NB4 (cell line): ENCODE results near the gene C4B.
A peak's percentile ranks its signal among the peaks of the same experiment; 100 is the strongest.

Experiments
- DNase-seq: peaks from one replicate; pipeline ENCODE4 v3.0.0; 2010; ENCODE audit warnings: low read depth
- H3K4me3 ChIP-seq: one replicate; pipeline ENCODE4 v1.5.1; 2011; ENCODE audit warnings: mild to moderate bottlenecking, low read depth, low read length, moderate library complexity
- MYC ChIP-seq: IDR thresholded peaks from 2 replicates; pipeline ENCODE4 v1.6.1; 2011; ENCODE audit warnings: low read depth, low read length
- POLR2A ChIP-seq: IDR thresholded peaks from 2 replicates; pipeline ENCODE4 v1.6.1; 2011; ENCODE audit warnings: mild to moderate bottlenecking; ENCODE audit not compliant: insufficient read length; ENCODE audit errors: extremely low read depth
- TF ChIP-seq, protein P1 (sequence below): IDR thresholded peaks from one replicate; pipeline ENCODE4 v1.5.1; 2012; ENCODE audit warnings: low read depth, low read length
- TF ChIP-seq, protein P2 (sequence below): IDR thresholded peaks from 2 replicates; pipeline ENCODE4 v1.6.1; 2011; ENCODE audit warnings: low read depth, low read length

C4B gene

DNA sequence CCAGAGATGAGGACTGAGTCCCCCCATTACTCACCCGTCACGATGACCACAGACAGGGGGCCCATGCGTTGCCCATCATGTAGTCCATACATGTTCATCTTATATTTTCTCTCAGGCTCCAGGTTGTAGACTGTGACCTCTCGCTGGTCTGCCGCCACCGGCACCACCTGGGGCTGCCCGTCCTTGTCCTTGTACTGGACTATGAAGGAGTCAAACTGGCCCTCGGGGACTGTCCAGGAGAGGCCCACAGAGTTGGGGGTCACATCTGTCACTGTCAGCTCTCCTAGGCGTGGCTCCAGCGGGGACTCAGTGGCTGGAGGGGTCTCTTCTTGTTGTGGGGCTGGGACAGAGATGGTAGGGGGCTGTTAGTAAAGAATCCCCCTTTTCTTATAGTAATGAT lies 59.0 kb downstream of the C4B start:
- no peak for TF ChIP-seq MYC
- no peak for TF ChIP-seq POLR2A
- TF ChIP-seq, protein P1, sequence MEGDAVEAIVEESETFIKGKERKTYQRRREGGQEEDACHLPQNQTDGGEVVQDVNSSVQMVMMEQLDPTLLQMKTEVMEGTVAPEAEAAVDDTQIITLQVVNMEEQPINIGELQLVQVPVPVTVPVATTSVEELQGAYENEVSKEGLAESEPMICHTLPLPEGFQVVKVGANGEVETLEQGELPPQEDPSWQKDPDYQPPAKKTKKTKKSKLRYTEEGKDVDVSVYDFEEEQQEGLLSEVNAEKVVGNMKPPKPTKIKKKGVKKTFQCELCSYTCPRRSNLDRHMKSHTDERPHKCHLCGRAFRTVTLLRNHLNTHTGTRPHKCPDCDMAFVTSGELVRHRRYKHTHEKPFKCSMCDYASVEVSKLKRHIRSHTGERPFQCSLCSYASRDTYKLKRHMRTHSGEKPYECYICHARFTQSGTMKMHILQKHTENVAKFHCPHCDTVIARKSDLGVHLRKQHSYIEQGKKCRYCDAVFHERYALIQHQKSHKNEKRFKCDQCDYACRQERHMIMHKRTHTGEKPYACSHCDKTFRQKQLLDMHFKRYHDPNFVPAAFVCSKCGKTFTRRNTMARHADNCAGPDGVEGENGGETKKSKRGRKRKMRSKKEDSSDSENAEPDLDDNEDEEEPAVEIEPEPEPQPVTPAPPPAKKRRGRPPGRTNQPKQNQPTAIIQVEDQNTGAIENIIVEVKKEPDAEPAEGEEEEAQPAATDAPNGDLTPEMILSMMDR, result no peak
- TF ChIP-seq, protein P2, sequence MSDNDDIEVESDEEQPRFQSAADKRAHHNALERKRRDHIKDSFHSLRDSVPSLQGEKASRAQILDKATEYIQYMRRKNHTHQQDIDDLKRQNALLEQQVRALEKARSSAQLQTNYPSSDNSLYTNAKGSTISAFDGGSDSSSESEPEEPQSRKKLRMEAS, result no peak
- DNase-seq, result no peak
- no peak overlapping the region for H3K4me3 ChIP-seq

DNA sequence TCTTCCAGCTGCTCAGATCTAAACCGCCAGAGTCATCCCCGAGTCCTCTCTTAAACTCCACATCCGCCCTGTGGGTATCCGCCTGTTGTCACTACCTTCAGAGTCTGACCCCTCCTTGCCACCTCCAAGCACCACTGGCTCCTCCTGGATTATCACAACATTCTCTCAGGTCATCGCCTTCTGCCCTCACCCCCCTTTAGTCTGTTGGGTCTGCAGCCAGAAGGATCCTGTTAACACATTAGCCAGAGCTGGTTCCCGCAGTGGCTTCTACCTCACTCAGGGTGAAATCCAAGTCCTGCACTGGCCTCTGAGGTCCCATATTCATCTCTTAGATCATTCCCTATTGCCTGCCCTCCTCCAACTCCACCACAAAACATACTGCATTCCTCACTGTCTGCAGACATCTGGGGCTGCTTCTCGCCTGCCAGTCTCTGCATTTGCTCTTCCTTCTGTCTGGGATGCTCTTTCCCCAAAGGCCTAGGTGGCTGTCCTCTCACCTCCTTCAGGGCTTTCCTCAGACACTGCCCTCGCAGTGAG lies 60.5 kb downstream of the C4B start:
- no peak overlapping the region for H3K4me3 ChIP-seq
- DNase-seq, result no peak
- no peak for TF ChIP-seq POLR2A
- TF ChIP-seq, protein P2, result no peak
- TF ChIP-seq, protein P1, result no peak
- no peak for TF ChIP-seq MYC

DNA sequence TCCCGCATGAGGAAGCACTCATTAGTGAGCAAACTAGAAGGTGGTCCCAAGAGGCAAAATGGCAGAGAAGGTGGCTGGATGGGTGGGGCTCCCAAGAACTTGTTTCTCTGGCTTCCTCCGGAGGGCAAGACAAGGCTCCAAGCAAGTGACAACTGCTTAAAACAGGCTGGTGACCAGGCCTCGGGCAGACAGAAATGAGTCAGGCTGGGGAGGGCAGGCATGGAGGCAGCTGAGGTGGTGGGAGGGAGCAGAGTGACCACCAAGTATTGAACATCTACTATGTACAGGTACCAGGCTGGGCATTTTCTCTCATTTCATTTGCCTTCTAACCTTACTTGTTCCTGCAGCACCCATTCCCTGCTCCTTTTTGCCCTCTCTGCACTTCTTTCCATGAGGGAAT lies 61.2 kb downstream of the C4B start:
- TF ChIP-seq MYC, result no peak
- no peak for TF ChIP-seq POLR2A
- TF ChIP-seq, protein P2, result no peak
- TF ChIP-seq, protein P1, result no peak

DNA sequence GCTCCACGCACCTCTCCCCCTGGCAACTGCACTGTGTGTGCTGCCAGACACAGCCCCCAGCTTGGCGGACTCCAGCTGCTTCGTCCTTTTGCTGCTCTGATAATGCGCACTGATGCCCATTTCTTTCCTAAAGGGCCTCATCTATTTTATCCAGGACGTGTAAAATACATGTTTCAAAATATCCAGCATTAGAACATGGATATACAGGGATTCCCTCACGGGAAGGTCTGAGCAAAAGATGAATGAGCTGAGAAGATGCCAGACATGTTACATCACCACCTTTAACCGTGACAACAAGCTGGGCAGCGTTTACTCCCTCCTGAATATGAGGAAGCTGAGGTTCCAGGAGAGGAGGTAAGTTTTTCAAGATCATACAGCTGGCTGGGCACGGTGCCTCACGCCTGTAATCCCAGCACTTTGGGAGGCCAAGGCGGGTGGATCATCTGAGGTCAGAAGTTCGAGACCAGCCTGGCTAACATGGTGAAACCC lies 61.8 kb downstream of the C4B start:
- peak; percentile 82 for DNase-seq
- no peak overlapping the region for H3K4me3 ChIP-seq
- TF ChIP-seq, protein P1, result no peak
- TF ChIP-seq MYC, result no peak
- TF ChIP-seq POLR2A, result no peak
- TF ChIP-seq, protein P2, result no peak

More for the DNA sequence above, 61.2 kb downstream of the C4B start:
- H3K4me3 ChIP-seq, result no peak overlapping the region
- DNase-seq, result peak; percentile 36

DNA sequence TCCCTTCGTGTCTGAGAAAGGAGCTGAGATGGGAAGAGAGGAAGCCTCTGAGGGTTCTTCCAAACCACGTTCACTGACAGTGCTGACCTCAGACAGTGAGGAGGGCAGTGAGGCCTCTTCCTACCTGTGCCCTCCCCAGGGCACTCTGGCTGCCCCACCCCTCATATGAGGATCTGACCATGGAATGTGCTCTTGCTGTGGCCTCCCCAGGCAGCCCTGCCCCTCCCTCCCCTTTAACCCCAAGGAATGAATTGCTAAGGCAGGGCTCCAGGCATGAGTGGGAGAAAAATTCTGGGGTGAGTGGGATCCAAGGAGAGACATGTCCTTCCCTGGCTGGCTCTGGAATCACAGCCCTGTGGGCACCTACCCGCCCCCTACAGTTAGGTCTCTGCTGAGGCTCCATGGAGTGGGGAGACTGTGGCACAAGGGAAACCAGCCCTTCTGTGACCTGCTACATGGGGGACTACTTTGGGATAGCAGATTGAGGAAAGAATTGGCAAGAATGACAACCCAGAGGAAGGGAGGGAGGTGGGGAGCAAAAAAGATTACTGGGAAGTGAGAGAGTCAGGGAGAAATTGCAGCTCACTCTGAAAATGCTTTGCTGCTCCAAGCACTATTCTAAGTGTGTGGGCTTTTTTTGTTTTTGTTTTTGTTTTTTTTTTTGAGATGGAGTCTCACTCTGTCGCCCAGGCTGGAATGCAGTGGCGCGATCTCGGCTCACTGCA lies 65.1 kb downstream of the C4B start:
- DNase-seq, result no peak
- TF ChIP-seq, protein P2, result no peak
- TF ChIP-seq POLR2A, result no peak
- TF ChIP-seq, protein P1, result no peak
- H3K4me3 ChIP-seq, result no peak overlapping the region
